ENCODE data around the gene SCARB1. TPM values are rescaled to one million over a fixed set of nuclear protein-coding genes. Genes with fewer than 3 reads are reported as not detected.

Gene SCARB1
- total RNA-seq, 6 experiments from 2014 or later, result 128 to 359 (median 214) TPM

- H3K4me3 ChIP-seq, result no peak overlapping the region
- H3K9me3 ChIP-seq, result no peaks in the 10 kb centered on the region
- H3K4me1 ChIP-seq, result peaks cover 0 to 62% (median 31%) of the 10 kb centered on the region in 4 donors
- peak overlapping the region; percentile 76 to 79 (median 78) for H3K27ac ChIP-seq
- H3K27me3 ChIP-seq, result no peaks in the 10 kb centered on the region
- TF ChIP-seq, protein P1, sequence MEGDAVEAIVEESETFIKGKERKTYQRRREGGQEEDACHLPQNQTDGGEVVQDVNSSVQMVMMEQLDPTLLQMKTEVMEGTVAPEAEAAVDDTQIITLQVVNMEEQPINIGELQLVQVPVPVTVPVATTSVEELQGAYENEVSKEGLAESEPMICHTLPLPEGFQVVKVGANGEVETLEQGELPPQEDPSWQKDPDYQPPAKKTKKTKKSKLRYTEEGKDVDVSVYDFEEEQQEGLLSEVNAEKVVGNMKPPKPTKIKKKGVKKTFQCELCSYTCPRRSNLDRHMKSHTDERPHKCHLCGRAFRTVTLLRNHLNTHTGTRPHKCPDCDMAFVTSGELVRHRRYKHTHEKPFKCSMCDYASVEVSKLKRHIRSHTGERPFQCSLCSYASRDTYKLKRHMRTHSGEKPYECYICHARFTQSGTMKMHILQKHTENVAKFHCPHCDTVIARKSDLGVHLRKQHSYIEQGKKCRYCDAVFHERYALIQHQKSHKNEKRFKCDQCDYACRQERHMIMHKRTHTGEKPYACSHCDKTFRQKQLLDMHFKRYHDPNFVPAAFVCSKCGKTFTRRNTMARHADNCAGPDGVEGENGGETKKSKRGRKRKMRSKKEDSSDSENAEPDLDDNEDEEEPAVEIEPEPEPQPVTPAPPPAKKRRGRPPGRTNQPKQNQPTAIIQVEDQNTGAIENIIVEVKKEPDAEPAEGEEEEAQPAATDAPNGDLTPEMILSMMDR (IDR thresholded peaks at IDR 0.05), result no peak
- TF ChIP-seq POLR2A (IDR thresholded peaks at IDR 0.05), result peak; percentile 60
- ATAC-seq (peak; percentile 61 to 77 (median 68)), DNase-seq (peak; percentile 73 to 90 (median 82))
- intact Hi-C loops (cut with DNase I), result loop anchor here in 1 of 2 donors (10.0 kb wide), 1 partner anchor 375 kb away; no protein-coding TSS in a partner anchor
- WGBS (ENCODE audit: insufficient coverage, low coverage, low lambda C conversion rate, missing lambda C conversion rate), result 27% methylated on average over 3 of the region's 10 CpGs
- H3K36me3 ChIP-seq, result no peaks in the 10 kb centered on the region
Measured at GRCh38 chr12:124750149-124750656, 113.5 kb downstream of the SCARB1 start.

DNA sequence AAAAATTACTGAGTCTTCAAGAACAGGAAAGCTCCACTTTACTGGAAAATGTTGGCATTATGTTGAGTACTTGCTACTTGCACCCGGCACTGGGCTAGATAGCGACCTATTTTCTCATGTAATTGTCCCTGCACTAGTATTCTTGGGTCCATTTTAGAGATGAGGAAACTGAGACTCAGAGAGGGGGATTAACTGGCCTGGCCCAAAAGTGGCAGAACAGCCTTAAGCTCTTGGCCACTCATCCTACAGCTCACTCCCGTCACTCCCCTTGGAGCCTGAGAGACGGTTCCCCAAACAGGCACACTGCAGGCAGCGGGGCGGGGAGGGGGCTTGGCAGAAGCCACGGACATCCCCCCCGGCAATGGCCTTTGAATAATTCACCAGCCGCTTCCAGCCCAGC is 113.9 kb downstream of the SCARB1 start:
- 37% methylated on average over 8 of the region's 9 CpGs for WGBS (ENCODE audit: insufficient coverage, low coverage, low lambda C conversion rate, missing lambda C conversion rate)
- no peak overlapping the region for H3K4me3 ChIP-seq
- H3K36me3 ChIP-seq, result no peaks in the 10 kb centered on the region
- ATAC-seq, result no peak
- peak overlapping the region; percentile 76 to 79 (median 78) for H3K27ac ChIP-seq
- DNase-seq, result no peak
- H3K27me3 ChIP-seq, result no peaks in the 10 kb centered on the region
- intact Hi-C loops (cut with DNase I), result loop anchor here in 1 of 2 donors (10.0 kb wide), 1 partner anchor 375 kb away; no protein-coding TSS in a partner anchor
- TF ChIP-seq, protein P1 (IDR thresholded peaks at IDR 0.05), result no peak
- no peak for TF ChIP-seq POLR2A (IDR thresholded peaks at IDR 0.05)
- H3K9me3 ChIP-seq, result no peaks in the 10 kb centered on the region
- peaks cover 0 to 58% (median 27%) of the 10 kb centered on the region in 4 donors for H3K4me1 ChIP-seq

DNA sequence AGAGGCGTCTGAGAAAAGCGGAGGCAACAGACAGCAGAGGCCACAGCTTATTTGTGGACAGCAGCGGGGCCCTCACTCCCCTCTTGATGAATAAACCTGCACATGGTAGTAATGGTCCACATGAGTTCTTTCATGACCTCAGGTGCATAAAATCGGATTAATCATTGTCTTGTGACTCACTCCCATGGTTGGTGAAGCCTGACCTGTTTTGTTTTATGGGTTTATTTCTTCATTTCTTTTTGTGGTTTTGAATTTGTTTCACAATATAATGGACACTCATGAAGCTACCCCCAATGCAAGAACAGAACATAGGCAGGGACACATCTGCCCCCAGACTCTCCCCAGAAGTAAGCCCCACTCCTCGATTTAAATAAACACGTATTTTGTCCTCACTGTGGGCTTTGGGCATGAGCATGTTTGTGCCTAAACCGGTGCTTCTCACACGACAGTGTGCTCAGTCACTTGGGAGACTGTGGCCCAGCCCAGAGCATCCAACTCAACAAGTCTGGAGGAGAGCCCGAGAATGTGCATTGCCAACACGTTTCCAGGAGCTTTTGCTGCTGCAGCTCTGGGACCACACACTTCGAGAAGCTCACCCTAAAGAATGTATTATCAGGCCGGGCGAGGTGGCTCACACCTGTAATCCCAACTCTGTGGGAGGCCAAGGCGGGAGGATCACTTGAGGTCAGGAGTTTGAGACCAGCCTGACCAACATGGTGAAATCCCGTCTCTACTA is 116.1 kb downstream of the SCARB1 start:
- Histone ChIP-seq H3K27ac (peak overlapping the region; percentile 54 to 88 (median 70)), H3K4me1 (peaks cover 0 to 56% (median 23%) of the 10 kb centered on the region in 4 donors)

DNA sequence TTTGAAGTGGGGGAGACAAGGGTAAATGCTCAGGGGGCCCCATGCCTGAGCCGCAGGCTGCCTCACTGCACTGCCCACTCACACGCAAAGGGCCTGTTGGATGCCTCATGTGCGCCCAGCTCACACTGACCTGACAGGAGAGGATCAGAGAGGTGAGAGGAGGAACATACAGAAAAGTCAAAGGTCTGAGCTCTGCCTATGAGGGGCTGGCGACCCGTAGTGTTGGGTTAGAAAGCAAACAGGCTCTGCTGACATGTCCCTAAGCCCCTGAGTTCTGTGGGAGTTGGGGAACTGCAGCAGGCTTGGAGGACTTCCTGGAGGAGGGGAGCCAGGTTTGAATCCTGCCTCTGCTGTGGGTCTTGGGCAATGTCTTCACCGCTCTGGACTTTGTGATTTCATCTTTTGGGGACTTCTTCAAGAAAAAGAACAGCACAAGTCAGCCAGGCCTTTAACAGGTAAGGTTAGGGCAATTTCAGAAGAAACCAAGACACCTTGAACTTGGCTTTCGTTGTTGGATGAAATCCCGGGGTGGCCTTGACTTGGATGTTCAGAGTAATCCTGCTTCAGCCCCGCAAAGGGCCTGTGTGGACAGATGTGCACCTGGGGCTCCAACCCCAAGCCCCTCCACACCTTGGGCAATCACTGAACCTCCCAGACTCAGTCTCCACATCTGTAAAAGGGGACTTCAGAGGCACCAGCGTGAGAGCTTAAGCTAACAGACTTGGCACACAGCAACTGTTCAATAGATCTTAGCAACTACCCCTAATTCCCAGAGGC is 116.8 kb downstream of the SCARB1 start:
- Histone ChIP-seq H3K9me3 (no peaks in the 10 kb centered on the region), H3K4me3 (no peak overlapping the region), H3K27ac (peak overlapping the region; percentile 66 to 88 (median 70)), H3K4me1 (peaks cover 0 to 61% (median 27%) of the 10 kb centered on the region in 4 donors), H3K27me3 (no peaks in the 10 kb centered on the region), H3K36me3 (no peaks in the 10 kb centered on the region)
- WGBS (ENCODE audit: insufficient coverage, low coverage, low lambda C conversion rate, missing lambda C conversion rate), result 77% methylated on average over 7 of the region's 10 CpGs
- DNase-seq, result no peak
- intact Hi-C loops (cut with DNase I), result no loop called here
- no peak for TF ChIP-seq POLR2A (IDR thresholded peaks at IDR 0.05)
- TF ChIP-seq, protein P1 (IDR thresholded peaks at IDR 0.05), result no peak
- ATAC-seq, result no peak

More for the DNA sequence above, 116.1 kb downstream of the SCARB1 start:
- TF ChIP-seq POLR2A (IDR thresholded peaks at IDR 0.05), result no peak
- TF ChIP-seq, protein P1 (IDR thresholded peaks at IDR 0.05), result no peak
- intact Hi-C loops (cut with DNase I), result no loop called here
- Histone ChIP-seq H3K27me3 (no peaks in the 10 kb centered on the region), H3K4me3 (no peak overlapping the region), H3K36me3 (no peaks in the 10 kb centered on the region), H3K9me3 (no peaks in the 10 kb centered on the region)
- 71% methylated on average over 14 of the region's 15 CpGs for WGBS (ENCODE audit: insufficient coverage, low coverage, low lambda C conversion rate, missing lambda C conversion rate)
- DNase-seq (no peak), ATAC-seq (peak; percentile 3 to 47 (median 30))

Measured in right lobe of liver (tissue), 6 donors.